ENCODE measurements around the gene ZBTB9. TPM values are rescaled to one million over a fixed set of nuclear protein-coding genes. Genes with fewer than 3 reads are reported as not detected.
"Not testable (repeated sequence)": the region's sequence is repeated elsewhere in the genome, so short reads cannot be mapped to it uniquely, and the experiment has no call there.

Gene ZBTB9
- total RNA-seq, 1 donor = 5.5 TPM

GRCh38 chr6:33483678-33484077 is 29.3 kb downstream of the ZBTB9 start:
- no peak for DNase-seq (ENCODE audit: low read depth)
- no peak overlapping the region for H3K4me3 ChIP-seq (ENCODE audit: low read depth, low read length)
- no peak for TF ChIP-seq CTCF (IDR thresholded peaks at IDR 0.05; ENCODE audit: insufficient read depth, low read length)

- H3K4me3 ChIP-seq (ENCODE audit: low read depth, low read length); DNase-seq (ENCODE audit: low read depth): not testable (repeated sequence)
Observed at GRCh38 chr6:33484673-33485262, 30.4 kb downstream of the ZBTB9 start.

- H3K4me3 ChIP-seq (ENCODE audit: low read depth, low read length); DNase-seq (ENCODE audit: low read depth): not testable (repeated sequence)
Observed at GRCh38 chr6:33485680-33486079, 31.3 kb downstream of the ZBTB9 start.

- no peak for TF ChIP-seq CTCF (IDR thresholded peaks at IDR 0.05; ENCODE audit: insufficient read depth, low read length)
- no peak for DNase-seq (ENCODE audit: low read depth)
- H3K4me3 ChIP-seq (ENCODE audit: low read depth, low read length) = no peak overlapping the region
Observed at GRCh38 chr6:33488339-33488738, 34.0 kb downstream of the ZBTB9 start.

GRCh38 chr6:33490198-33490597 is 35.8 kb downstream of the ZBTB9 start:
- peak; percentile 5 for TF ChIP-seq CTCF (IDR thresholded peaks at IDR 0.05; ENCODE audit: insufficient read depth, low read length)
- H3K4me3 ChIP-seq (ENCODE audit: low read depth, low read length) = no peak overlapping the region
- DNase-seq (ENCODE audit: low read depth) = no peak

GRCh38 chr6:33490621-33491020 is 36.2 kb downstream of the ZBTB9 start:
- TF ChIP-seq CTCF (IDR thresholded peaks at IDR 0.05; ENCODE audit: insufficient read depth, low read length) = no peak

GRCh38 chr6:33492093-33492492 is 37.7 kb downstream of the ZBTB9 start:
- DNase-seq (ENCODE audit: low read depth) = no peak
- no peak for TF ChIP-seq CTCF (IDR thresholded peaks at IDR 0.05; ENCODE audit: insufficient read depth, low read length)
- no peak overlapping the region for H3K4me3 ChIP-seq (ENCODE audit: low read depth, low read length)

More at GRCh38 chr6:33490621-33491020, 36.2 kb downstream of the ZBTB9 start:
- no peak overlapping the region for H3K4me3 ChIP-seq (ENCODE audit: low read depth, low read length)
- no peak for DNase-seq (ENCODE audit: low read depth)

GRCh38 chr6:33497157-33497556 is 42.8 kb downstream of the ZBTB9 start:
- no peak for TF ChIP-seq CTCF (IDR thresholded peaks at IDR 0.05; ENCODE audit: insufficient read depth, low read length)

More at GRCh38 chr6:33497157-33497556, 42.8 kb downstream of the ZBTB9 start:
- no peak overlapping the region for H3K4me3 ChIP-seq (ENCODE audit: low read depth, low read length)
- DNase-seq (ENCODE audit: low read depth) = no peak

Measured in fibroblast of the aortic adventitia (primary cell).